H1 (cell line): Measurements from ENCODE around the gene CYBA. TPM values are rescaled to one million over a fixed set of nuclear protein-coding genes. Genes with fewer than 3 reads are reported as not detected.

Experiments
- CTCF ChIA-PET: fragments of 300-600 bp; sonication (Branson Sonifier 250); formaldehyde crosslinking; loops from one replicate; lab custom pipeline; 2021; ENCODE audit not compliant: partially characterized antibody; lab: Charles Lee
- POLR2A ChIA-PET: fragments of 300-600 bp; sonication (Branson Sonifier 250); formaldehyde crosslinking; loops from one replicate; lab custom pipeline; 2021; ENCODE audit warnings: inconsistent platforms; ENCODE audit not compliant: partially characterized antibody; lab: Charles Lee
- DNase-seq, 2 experiments: peaks; one replicate each; pipeline versions ENCODE4 v3.0.0 to v3.0.0-alpha.2; 2010 to 2022; ENCODE audit warnings: low spot score in 2 of 2, low read depth in 1 of 2, mixed read lengths in 1 of 2
- FAIRE-seq: peaks from 2 replicates; lab custom pipeline; 2011; peaks lifted over from hg19 to GRCh38; lab: Jason Lieb, UNC
- H2AFZ ChIP-seq: 2 replicates; pipeline ENCODE4 v1.8.1; 2012; ENCODE audit warnings: low read length, inconsistent platforms
- H2AK5ac ChIP-seq: 2 replicates; pipeline ENCODE4 v1.6.1; 2013; ENCODE audit warnings: low read depth, low read length
- H2BK120ac ChIP-seq: replicated peaks from 2 replicates; pipeline ENCODE3; 2013; ENCODE audit warnings: low read depth, low read length, inconsistent platforms
- H2BK12ac ChIP-seq: 2 replicates; pipeline ENCODE4 v1.6.1; 2013; ENCODE audit warnings: low read depth, low read length
- H2BK15ac ChIP-seq: 2 replicates; pipeline ENCODE4 v1.6.1; 2013; ENCODE audit warnings: low read length
- H2BK20ac ChIP-seq: 2 replicates; pipeline ENCODE4 v1.6.1; 2013; ENCODE audit warnings: low read length
- H2BK5ac ChIP-seq: 2 replicates; pipeline ENCODE4 v1.6.1; 2013; ENCODE audit warnings: low read depth, low read length
- H3K14ac ChIP-seq: 2 replicates; pipeline ENCODE4 v1.6.1; 2013; ENCODE audit warnings: inconsistent platforms; ENCODE audit not compliant: insufficient read length
- H3K18ac ChIP-seq: 2 replicates; pipeline ENCODE4 v1.6.1; 2013; ENCODE audit warnings: low read length; ENCODE audit errors: extremely low read depth
- H3K23ac ChIP-seq: 2 replicates; pipeline ENCODE4 v1.6.1; 2013; ENCODE audit warnings: inconsistent platforms; ENCODE audit not compliant: insufficient read length
- H3K23me2 ChIP-seq: 2 replicates; pipeline ENCODE4 v1.6.1; 2013; ENCODE audit warnings: low read depth, low read length
- H3K27ac ChIP-seq: 2 replicates; pipeline ENCODE4 v1.6.1; 2011; ENCODE audit warnings: low read depth, low read length, inconsistent platforms
- H3K27me3 ChIP-seq, 4 experiments: replicated peaks in 1 of 4; 1 replicate in 1 of 4; 2 replicates in 3 of 4; pipeline versions ENCODE4 v1.6.1 to v1.8.1; 2011 to 2013; ENCODE audit warnings: low read length in 3 of 4, mild to moderate bottlenecking in 3 of 4, inconsistent platforms in 2 of 4, mixed read lengths in 2 of 4, moderate library complexity in 1 of 4; ENCODE audit not compliant: control insufficient read depth in 3 of 4, insufficient read depth in 3 of 4; ENCODE audit errors: extremely low read depth in 1 of 4
- H3K36me3 ChIP-seq, 4 experiments: 2 replicates each; pipeline versions ENCODE4 v1.6.1 to v1.8.1; 2011 to 2013; ENCODE audit warnings: mild to moderate bottlenecking in 4 of 4, low read length in 3 of 4, moderate library complexity in 2 of 4, control low read depth in 1 of 4, inconsistent platforms in 1 of 4; ENCODE audit not compliant: insufficient read depth in 4 of 4, control insufficient read depth in 2 of 4
- H3K4ac ChIP-seq: replicated peaks from 2 replicates; pipeline ENCODE3; 2013; ENCODE audit warnings: low read length, low read depth, mixed read lengths, inconsistent platforms; ENCODE audit not compliant: insufficient read length
- H3K4me1 ChIP-seq, 4 experiments: replicated peaks in 1 of 4; 1 replicate in 1 of 4; 2 replicates in 3 of 4; pipeline versions ENCODE4 v1.6.1 to v1.8.1; 2011 to 2013; ENCODE audit warnings: low read length in 3 of 4, inconsistent platforms in 2 of 4, mixed read lengths in 1 of 4; ENCODE audit not compliant: insufficient read depth in 4 of 4, control insufficient read depth in 3 of 4
- H3K4me2 ChIP-seq, 2 experiments: 2 replicates each; pipeline versions ENCODE4 v1.6.1 to v1.8.1; 2011 to 2013; ENCODE audit warnings: low read depth in 2 of 2, low read length in 2 of 2, control low read depth in 1 of 2, inconsistent platforms in 1 of 2, mild to moderate bottlenecking in 1 of 2; ENCODE audit not compliant: insufficient read depth in 1 of 2
- H3K4me3 ChIP-seq, 4 experiments: fragments of 200-600, 300-600 bp in 1 of 4; sonication (generic), shearing (Covaris generic), sonication (Bioruptor Twin) in 1 of 4; 2 replicates each; pipeline versions ENCODE4 v1.5.1 to v1.8.1; 2011 to 2016; ENCODE audit warnings: low read length in 4 of 4, low read depth in 3 of 4, control low read depth in 2 of 4, inconsistent platforms in 2 of 4, mild to moderate bottlenecking in 2 of 4, mixed read lengths in 1 of 4, moderate library complexity in 1 of 4; ENCODE audit not compliant: insufficient read depth in 2 of 4; ENCODE audit errors: extremely low read depth in 1 of 4
- H3K56ac ChIP-seq: replicated peaks from 2 replicates; pipeline ENCODE3; 2013; ENCODE audit warnings: low read depth, mild to moderate bottlenecking, mixed read lengths, low read length, inconsistent platforms; ENCODE audit not compliant: insufficient read length
- H3K79me1 ChIP-seq: 2 replicates; pipeline ENCODE4 v1.6.1; 2013; ENCODE audit warnings: low read depth, low read length, control low read depth
- H3K79me2 ChIP-seq, 2 experiments: 2 replicates each; pipeline versions ENCODE4 v1.6.1 to v1.8.1; 2012 to 2013; ENCODE audit warnings: low read length in 2 of 2, mild to moderate bottlenecking in 2 of 2, inconsistent platforms in 1 of 2; ENCODE audit not compliant: insufficient read depth in 2 of 2, control insufficient read depth in 1 of 2
- H3K9ac ChIP-seq, 4 experiments: replicated peaks in 1 of 4; 1 replicate in 1 of 4; 2 replicates in 3 of 4; pipeline versions ENCODE4 v1.6.1 to v1.8.1; 2011 to 2013; ENCODE audit warnings: low read depth in 3 of 4, low read length in 3 of 4, control low read depth in 2 of 4, mild to moderate bottlenecking in 2 of 4, moderate library complexity in 2 of 4, inconsistent platforms in 1 of 4; ENCODE audit errors: extremely low read depth in 1 of 4
- H3K9me3 ChIP-seq, 2 experiments: 2 replicates each; pipeline versions ENCODE4 v1.6.1 to v1.8.1; 2012 to 2013; ENCODE audit warnings: mild to moderate bottlenecking in 2 of 2, moderate library complexity in 2 of 2, control low read depth in 1 of 2, inconsistent platforms in 1 of 2, low read depth in 1 of 2, low read length in 1 of 2, mixed read lengths in 1 of 2; ENCODE audit not compliant: insufficient read depth in 2 of 2
- H4K20me1 ChIP-seq, 2 experiments: replicated peaks in 1 of 2; 2 replicates each; pipeline versions ENCODE3 to v1.8.1; 2011 to 2013; ENCODE audit warnings: inconsistent platforms in 2 of 2, low read length in 2 of 2, mild to moderate bottlenecking in 1 of 2; ENCODE audit not compliant: insufficient read depth in 2 of 2, control insufficient read depth in 1 of 2
- H4K5ac ChIP-seq: 2 replicates; pipeline ENCODE4 v1.6.1; 2013; ENCODE audit warnings: low read length, low read depth, mixed read lengths, inconsistent platforms; ENCODE audit not compliant: insufficient read length
- H4K8ac ChIP-seq: 2 replicates; pipeline ENCODE4 v1.8.0; 2013; ENCODE audit warnings: mild to moderate bottlenecking, moderate library complexity, low read length, inconsistent platforms; ENCODE audit not compliant: insufficient read depth; ENCODE audit errors: extremely low read depth
- H4K91ac ChIP-seq: replicated peaks from 2 replicates; pipeline ENCODE3; 2013; ENCODE audit warnings: low read length, mixed read lengths, inconsistent platforms; ENCODE audit not compliant: insufficient read length
- BCL11A ChIP-seq, 2 experiments: IDR thresholded peaks; one replicate each; pipeline ENCODE4 v1.6.1; 2011; ENCODE audit warnings: low read depth in 2 of 2, low read length in 2 of 2, mild to moderate bottlenecking in 2 of 2
- GTF2F1 ChIP-seq: IDR thresholded peaks from 2 replicates; pipeline ENCODE4 v1.6.1; 2012; ENCODE audit warnings: low read depth, low read length, improper control_type of control experiment, borderline replicate concordance
- POLR2AphosphoS5 ChIP-seq: IDR thresholded peaks from 2 replicates; pipeline ENCODE4 v1.6.1; 2011; ENCODE audit warnings: low read depth, low read length
- RNF2 ChIP-seq: fragments of 200-900, 300-1000 bp; sonication (generic); IDR thresholded peaks from 2 replicates; pipeline ENCODE4 v1.7.1; 2016; ENCODE audit warnings: borderline replicate concordance, low read depth, mild to moderate bottlenecking, antibody characterized with exemption, low read length; ENCODE audit not compliant: poor library complexity, severe bottlenecking; ENCODE audit errors: missing control alignments
- SAP30 ChIP-seq: fragments of 300-600 bp; sonication (generic); IDR thresholded peaks from 2 replicates; pipeline ENCODE4 v1.7.1; 2012; ENCODE audit warnings: low read length, moderate library complexity, mild to moderate bottlenecking, inconsistent platforms; ENCODE audit not compliant: insufficient read depth, insufficient replicate concordance
- SIN3A ChIP-seq, 2 experiments: IDR thresholded peaks in 1 of 2; conservative IDR thresholded peaks in 1 of 2; 2 replicates each; pipeline ENCODE4 v1.6.1; 2011 to 2012; ENCODE audit warnings: low read length in 2 of 2, improper control_type of control experiment in 1 of 2, low read depth in 1 of 2, mild to moderate bottlenecking in 1 of 2
- SP1 ChIP-seq: IDR thresholded peaks from 2 replicates; pipeline ENCODE4 v1.6.1; 2011; ENCODE audit warnings: low read depth, low read length
- ZNF274 ChIP-seq: IDR thresholded peaks from 2 replicates; pipeline ENCODE4 v1.7.0; 2012; ENCODE audit warnings: low read length, borderline replicate concordance; ENCODE audit errors: extremely low read depth
- WGBS, 2 experiments: shearing (Covaris generic) in 1 of 2; methylation state at CpG; one replicate each; pipeline versions ENCODE4 v1.1.6 to v1.1.7; 2013 to 2015; ENCODE audit warnings: low lambda C conversion rate in 2 of 2, mixed read lengths in 2 of 2, inconsistent platforms in 1 of 2, low coverage in 1 of 2, missing lambda C conversion rate in 1 of 2; ENCODE audit not compliant: insufficient replicate concordance in 2 of 2, insufficient coverage in 1 of 2, insufficient read length in 1 of 2; ENCODE audit errors: extremely low coverage in 1 of 2, missing lambda C conversion rate in 1 of 2; 5-methylcytosine and 5-hydroxymethylcytosine counted together
- polyA plus RNA-seq, 7 experiments: library from polyadenylated mRNA; depleted of rRNA in 3 of 7; stranded (reverse) in 5 of 7; unstranded in 2 of 7; fragments of >200 nt in 5 of 7; fragments of 200-250 nt in 2 of 7; gene quantifications; 1 replicate in 5 of 7; 2 replicates in 1 of 7; 4 replicates in 1 of 7; pipeline versions ENCODE4 v1.2.1 to v1.2.3, GENCODE V29; 2011 to 2013; ENCODE audit warnings: missing spikeins in 2 of 7, mixed read lengths in 2 of 7
- total RNA-seq: library from RNA; stranded (reverse); fragmentation: NEBNext Ultra II Directional; extraction: Animal tissue kit (Norgen Biotek cat#: 25700); gene quantifications from 2 replicates; pipeline ENCODE4 v1.2.1, GENCODE V29; 2021

The CYBA gene
- total and polyA plus RNA-seq, 2 of the 8 experiments (the other 6 are each of a cell fraction or from before 2014, with no cell fraction given), result 136 to 254 TPM

DNA sequence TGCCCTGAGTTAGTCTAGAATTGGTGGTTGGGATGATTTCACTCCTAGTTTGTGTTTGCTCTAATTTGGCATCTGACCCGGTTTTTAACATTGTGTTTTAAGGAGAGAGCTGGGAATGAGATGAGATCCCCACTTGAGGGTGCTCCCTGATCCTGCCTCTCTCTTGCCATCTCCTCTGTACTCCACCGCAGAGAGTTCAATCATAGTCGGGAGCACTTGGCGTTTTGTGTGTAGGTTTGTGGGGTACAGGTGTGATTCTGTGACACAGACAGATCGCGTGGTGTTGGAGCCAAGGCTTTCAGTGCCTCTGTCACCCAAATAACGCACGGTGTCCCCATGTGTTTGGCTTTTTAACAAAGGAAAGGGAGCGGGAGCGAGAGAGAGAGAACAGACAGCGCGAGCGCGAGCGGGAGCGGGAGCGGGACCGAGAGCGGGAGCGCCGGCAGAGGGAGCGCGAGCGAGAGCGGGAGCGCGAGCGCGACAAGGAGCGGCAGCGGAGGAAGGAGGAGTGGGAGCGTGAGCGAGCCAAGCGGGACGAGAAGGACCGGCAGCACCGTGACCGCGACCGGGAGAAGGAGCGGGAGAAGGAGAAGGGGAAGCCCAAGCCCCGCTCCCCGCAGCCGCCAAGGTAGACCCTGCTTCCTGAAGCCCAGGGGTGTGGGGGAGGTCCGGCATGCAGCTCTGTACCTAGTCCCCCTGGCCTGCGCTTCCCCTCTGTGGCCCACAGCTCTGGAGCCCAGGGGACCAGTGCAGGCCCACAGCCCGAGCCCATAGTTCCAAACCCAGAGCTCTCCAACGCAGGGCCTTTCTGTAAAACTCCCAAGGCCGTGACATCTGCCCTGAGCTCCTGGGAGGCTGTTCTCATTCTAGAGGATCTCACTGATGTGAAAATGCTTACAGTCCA is 39.7 kb downstream of the CYBA start:
- peak overlapping the region in 3 of 4 experiments; percentile 6 to 46 (median 23); a peak in 5 of 8 replicates for H3K4me3 ChIP-seq
- no peaks in the 10 kb centered on the region for H3K9me3 ChIP-seq
- H2BK5ac ChIP-seq, result peak overlapping the region; percentile 79
- H2AFZ ChIP-seq, result no peak overlapping the region
- H3K23ac ChIP-seq, result no peak overlapping the region
- H4K8ac ChIP-seq, result peak overlapping the region; percentile 82; the same call in 1 of the 2 replicates
- H3K4ac ChIP-seq, result no peak overlapping the region
- H4K91ac ChIP-seq, result no peak overlapping the region
- H4K20me1 ChIP-seq, result peaks cover 9 to 25% of the 10 kb centered on the region in 2 experiments
- H3K4me1 ChIP-seq, result peaks cover 0 to 10% (median 4%) of the 10 kb centered on the region in 4 experiments; a peak in 3 of 7 replicates
- no peak overlapping the region for H3K56ac ChIP-seq
- H3K9ac ChIP-seq, result peak overlapping the region in 3 of 4 experiments; percentile 16 to 46 (median 25); a peak in 2 of 7 replicates
- no peaks in the 10 kb centered on the region for H3K27me3 ChIP-seq
- H3K14ac ChIP-seq, result no peak overlapping the region
- DNase-seq (peak in 1 of 2 experiments; percentile 76), FAIRE-seq (no peak)
- H2AK5ac ChIP-seq, result no peak overlapping the region; the same call in none of the 2 replicates
- ChIA-PET CTCF (interaction anchor here (0.8 to 6.1 kb wide), 18 partner anchors 9 to 427 kb away, joined by 3 to 89 read pairs (median 3); partner anchors contain the start of gene ZC3H18), POLR2A (interaction anchor here (0.8 to 2.4 kb wide), 6 partner anchors 10 to 198 kb away, joined by 3 to 11 read pairs (median 4); partner anchors contain the start of gene IL17C)
- no peak overlapping the region for H2BK20ac ChIP-seq
- peaks cover 0 to 13% (median 4%) of the 10 kb centered on the region in 4 experiments; a peak in 4 of 8 replicates for H3K36me3 ChIP-seq
- H2BK15ac ChIP-seq, result no peak overlapping the region
- no peak overlapping the region for H2BK12ac ChIP-seq
- no peak overlapping the region for H4K5ac ChIP-seq
- peaks cover 0 to 5% of the 10 kb centered on the region in 2 experiments; a peak in 1 of 4 replicates for H3K79me2 ChIP-seq
- WGBS, 2 experiments, result 25% methylated on average over 47 of the region's 49 CpGs; no CpG with 5 or more reads in 1 of the 2 experiments
- H3K18ac ChIP-seq, result no peak overlapping the region
- H3K23me2 ChIP-seq, result peaks cover 5% of the 10 kb centered on the region; the same call in 1 of the 2 replicates
- peak overlapping the region; percentile 48 to 66 for H3K4me2 ChIP-seq
- H3K79me1 ChIP-seq, result peaks cover 13% of the 10 kb centered on the region
- H3K27ac ChIP-seq, result no peak overlapping the region
- no peak overlapping the region for H2BK120ac ChIP-seq
- TF ChIP-seq ZNF274 (no peak), GTF2F1 (no peak), SAP30 (no peak), SP1 (no peak), SIN3A (conservative IDR thresholded peaks at IDR 0.05 in 1 of 2, IDR thresholded peaks at IDR 0.05 in 1 of 2; ENCODE audit: low read depth in 1 of 2, low read length in 2 of 2) (peak; percentile 25 to 33; a peak in 1 of 4 replicates), RNF2 (no peak), BCL11A (IDR thresholded peaks at IDR 0.05; ENCODE audit: low read depth in 2 of 2, low read length in 2 of 2) (no peak), POLR2AphosphoS5 (no peak)
